PC-9 (cell line): ENCODE data around the gene TAF4.

Experiments
- EZH2 ChIP-seq: fragments of 200-600 bp; sonication (generic); IDR thresholded peaks from 2 replicates; pipeline ENCODE4 v1.8.0; 2017; ENCODE audit warnings: antibody characterized with exemption, low read depth
- TF ChIP-seq, protein P1 (sequence below): fragments of 200-600 bp; sonication (generic); conservative IDR thresholded peaks from 2 replicates; pipeline ENCODE4 v1.6.1; 2017; ENCODE audit warnings: mixed run types, antibody characterized with exemption, mild to moderate bottlenecking, moderate library complexity

DNA sequence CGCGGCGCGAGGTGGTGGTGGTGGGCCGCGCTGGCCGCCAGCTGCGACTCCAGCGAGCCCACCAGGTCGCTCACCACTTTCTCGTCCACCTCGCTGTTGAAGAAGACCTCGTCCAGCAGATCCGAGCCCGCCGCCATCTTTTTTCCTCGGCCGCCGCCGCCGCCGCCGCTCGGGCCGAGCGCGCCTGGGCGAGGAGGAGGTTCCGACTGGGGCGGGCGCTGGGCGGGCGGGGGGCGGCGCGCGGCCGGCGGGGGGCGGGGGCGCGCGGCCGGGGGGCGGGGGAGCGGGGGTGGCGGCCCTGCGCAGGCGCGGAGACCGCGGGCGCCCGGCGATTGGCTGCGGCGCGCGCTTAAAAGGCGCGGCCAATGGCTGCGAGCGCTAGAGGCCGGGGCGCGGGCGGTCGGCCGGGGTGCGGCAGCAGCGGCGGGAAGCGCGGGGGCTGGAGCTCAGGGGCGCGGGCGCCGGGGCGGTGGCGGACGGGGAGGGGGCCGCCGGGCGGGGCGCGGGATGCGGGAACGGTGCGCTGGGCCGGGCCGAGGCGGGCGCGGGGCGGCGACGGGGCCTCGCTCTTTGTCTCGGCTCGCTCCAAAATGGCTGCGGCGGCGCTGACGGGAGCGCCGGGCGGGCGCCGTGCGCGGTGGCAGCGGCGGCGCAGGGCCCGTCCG lies at the start of gene TAF4:
- TF ChIP-seq, protein P1, sequence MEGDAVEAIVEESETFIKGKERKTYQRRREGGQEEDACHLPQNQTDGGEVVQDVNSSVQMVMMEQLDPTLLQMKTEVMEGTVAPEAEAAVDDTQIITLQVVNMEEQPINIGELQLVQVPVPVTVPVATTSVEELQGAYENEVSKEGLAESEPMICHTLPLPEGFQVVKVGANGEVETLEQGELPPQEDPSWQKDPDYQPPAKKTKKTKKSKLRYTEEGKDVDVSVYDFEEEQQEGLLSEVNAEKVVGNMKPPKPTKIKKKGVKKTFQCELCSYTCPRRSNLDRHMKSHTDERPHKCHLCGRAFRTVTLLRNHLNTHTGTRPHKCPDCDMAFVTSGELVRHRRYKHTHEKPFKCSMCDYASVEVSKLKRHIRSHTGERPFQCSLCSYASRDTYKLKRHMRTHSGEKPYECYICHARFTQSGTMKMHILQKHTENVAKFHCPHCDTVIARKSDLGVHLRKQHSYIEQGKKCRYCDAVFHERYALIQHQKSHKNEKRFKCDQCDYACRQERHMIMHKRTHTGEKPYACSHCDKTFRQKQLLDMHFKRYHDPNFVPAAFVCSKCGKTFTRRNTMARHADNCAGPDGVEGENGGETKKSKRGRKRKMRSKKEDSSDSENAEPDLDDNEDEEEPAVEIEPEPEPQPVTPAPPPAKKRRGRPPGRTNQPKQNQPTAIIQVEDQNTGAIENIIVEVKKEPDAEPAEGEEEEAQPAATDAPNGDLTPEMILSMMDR = no peak
- TF ChIP-seq EZH2 = no peak
